Transverse colon (tissue), 4 donors: ENCODE data around the gene C8A. TPM values are rescaled to one million over a fixed set of nuclear protein-coding genes. Genes with fewer than 3 reads are reported as not detected.

Experiments used
- DNase-seq: peaks from one replicate; pipeline ENCODE4 v3.0.0-alpha.2; 2019
- H3K27ac ChIP-seq, 4 donors: fragments of 200-600 bp; sonication (generic); 2 replicates each; pipeline ENCODE4 v1.5.1; 2016 to 2018; ENCODE audit warnings: inconsistent platforms in 4 of 4
- H3K27me3 ChIP-seq: fragments of 200-600 bp; sonication (generic); 2 replicates; pipeline ENCODE4 v1.5.1; 2017; ENCODE audit warnings: inconsistent platforms
- H3K36me3 ChIP-seq, 4 donors: fragments of 200-600 bp; sonication (generic); 2 replicates each; pipeline ENCODE4 v1.5.1; 2017 to 2019; ENCODE audit warnings: inconsistent platforms in 4 of 4
- H3K4me1 ChIP-seq, 4 donors: fragments of 200-600 bp; sonication (generic); 2 replicates each; pipeline ENCODE4 v1.5.1; 2017 to 2020; ENCODE audit warnings: inconsistent platforms in 4 of 4
- H3K4me3 ChIP-seq, 4 donors: fragments of 200-600 bp; sonication (generic); 1 replicate in 1 of 4; 2 replicates in 3 of 4; pipeline versions ENCODE4 v1.5.1 to v1.6.1; 2017 to 2019; ENCODE audit warnings: inconsistent platforms in 4 of 4
- H3K9me3 ChIP-seq, 2 donors: fragments of 200-600 bp; sonication (generic); 2 replicates each; pipeline ENCODE4 v1.5.1; 2017 to 2019; ENCODE audit warnings: inconsistent platforms in 2 of 2
- CTCF ChIP-seq, 5 experiments: fragments of 200-600 bp in 3 of 5; fragments of 450-650 bp in 2 of 5; sonication (generic) in 3 of 5; IDR thresholded peaks; 1 replicate in 2 of 5; 2 replicates in 3 of 5; pipeline ENCODE4 v1.5.1; 2016 to 2017; ENCODE audit warnings: antibody characterized with exemption in 5 of 5, inconsistent platforms in 3 of 5, mild to moderate bottlenecking in 2 of 5, moderate library complexity in 1 of 5
- EP300 ChIP-seq: sonication (generic); formaldehyde crosslinking; IDR thresholded peaks from one replicate; pipeline ENCODE4 v1.6.1; 2017; ENCODE audit warnings: antibody characterized with exemption, low read depth
- POLR2A ChIP-seq: fragments of 450-650 bp; IDR thresholded peaks from one replicate; pipeline ENCODE4 v1.6.1; 2016; ENCODE audit warnings: antibody characterized with exemption, mild to moderate bottlenecking, moderate library complexity
- POLR2AphosphoS5 ChIP-seq, 3 donors: sonication (generic); formaldehyde crosslinking; IDR thresholded peaks; one replicate each; pipeline ENCODE4 v1.6.1; 2016; ENCODE audit warnings: antibody characterized with exemption in 3 of 3
- WGBS, 2 donors: methylation state at CpG; one replicate each; pipeline ENCODE4 v1.1.5; 2018; ENCODE audit warnings: low coverage in 1 of 2; 5-methylcytosine and 5-hydroxymethylcytosine counted together
- in situ Hi-C, 4 donors: fragments of 200-750 bp; cut with MboI; loops; one replicate each; pipeline versions ENCODE4 v1.15.0 to v1.15.1; 2017; ENCODE audit warnings: low sequenced_read_pairs in 3 of 4, low pct_ligation_motif_present in 1 of 4, low pct_unique_long_range_greater_than_20kb in 1 of 4
- intact Hi-C: fragments of 100-400 bp; cut with DNase I; formaldehyde crosslinking; loops from one replicate; pipeline ENCODE4 v1.15.1; 2023; ENCODE audit warnings: low total_unique reads
- total RNA-seq, 4 donors: library from RNA; depleted of rRNA; stranded (reverse); fragments of >200 nt; gene quantifications; one replicate each; pipeline ENCODE4 v1.1.0, GENCODE V29; 2016

Gene C8A
- total RNA-seq, 4 donors from 2014 or later: not detected

- no peaks in the 10 kb centered on the region for H3K36me3 ChIP-seq
- no peak overlapping the region for H3K27ac ChIP-seq
- 74 to 93% methylated on average over 3 to 9 of the region's 9 CpGs for WGBS, 2 donors
- H3K27me3 ChIP-seq: no peaks in the 10 kb centered on the region
- intact Hi-C loops (no loop called here), in situ Hi-C loops (loop anchor here in 3 of 4 donors (25.0 kb wide), 2 partner anchors 1193 to 1318 kb away; no protein-coding TSS in a partner anchor)
- no peaks in the 10 kb centered on the region for H3K9me3 ChIP-seq
- DNase-seq: no peak
- TF ChIP-seq EP300 (no peak), POLR2A (no peak), CTCF (IDR thresholded peaks at IDR 0.05) (no peak), POLR2AphosphoS5 (IDR thresholded peaks at IDR 0.05) (no peak)
- no peak overlapping the region for H3K4me3 ChIP-seq
- H3K4me1 ChIP-seq: no peaks in the 10 kb centered on the region
Observed at GRCh38 chr1:56844545-56845136, 10.0 kb upstream of the C8A start.

- H3K27ac ChIP-seq: no peak overlapping the region
- no peaks in the 10 kb centered on the region for H3K9me3 ChIP-seq
- in situ Hi-C loops (loop anchor here in 3 of 4 donors (25.0 kb wide), 2 partner anchors 1192 to 1317 kb away; no protein-coding TSS in a partner anchor), intact Hi-C loops (no loop called here)
- no peaks in the 10 kb centered on the region for H3K4me1 ChIP-seq
- H3K36me3 ChIP-seq: no peaks in the 10 kb centered on the region
- TF ChIP-seq POLR2A (no peak), CTCF (IDR thresholded peaks at IDR 0.05) (no peak), EP300 (no peak), POLR2AphosphoS5 (IDR thresholded peaks at IDR 0.05) (no peak)
- no peaks in the 10 kb centered on the region for H3K27me3 ChIP-seq
- WGBS, 2 donors: 54% methylated on average over 3 of the region's 3 CpGs; no CpG with 5 or more reads in 1 of the 2 donors
- no peak overlapping the region for H3K4me3 ChIP-seq
- no peak for DNase-seq
Observed at GRCh38 chr1:56845343-56845742, 9.3 kb upstream of the C8A start.

GRCh38 chr1:56849750-56850149 is 4.8 kb upstream of the C8A start:
- Histone ChIP-seq H3K9me3 (no peaks in the 10 kb centered on the region), H3K4me1 (no peaks in the 10 kb centered on the region), H3K27ac (no peak overlapping the region), H3K36me3 (no peaks in the 10 kb centered on the region), H3K4me3 (no peak overlapping the region), H3K27me3 (no peaks in the 10 kb centered on the region)
- TF ChIP-seq POLR2A (no peak), EP300 (no peak), CTCF (IDR thresholded peaks at IDR 0.05) (no peak), POLR2AphosphoS5 (IDR thresholded peaks at IDR 0.05) (no peak)
- intact Hi-C loops (no loop called here), in situ Hi-C loops (loop anchor here in 3 of 4 donors (25.0 kb wide), 2 partner anchors 1188 to 1313 kb away; no protein-coding TSS in a partner anchor)
- 74 to 80% methylated on average over 3 to 7 of the region's 7 CpGs for WGBS, 2 donors
- DNase-seq: no peak

- Histone ChIP-seq H3K27me3 (no peaks in the 10 kb centered on the region), H3K4me3 (no peak overlapping the region), H3K27ac (no peak overlapping the region), H3K4me1 (no peaks in the 10 kb centered on the region), H3K36me3 (no peaks in the 10 kb centered on the region), H3K9me3 (no peaks in the 10 kb centered on the region)
- 85 to 100% methylated on average over 1 to 2 of the region's 2 CpGs for WGBS, 2 donors
- DNase-seq: no peak
- TF ChIP-seq POLR2AphosphoS5 (IDR thresholded peaks at IDR 0.05) (no peak), EP300 (no peak), POLR2A (no peak), CTCF (IDR thresholded peaks at IDR 0.05) (no peak)
- in situ Hi-C loops: no loop called here
- intact Hi-C loops: no loop called here
Observed at GRCh38 chr1:56850411-56850810, 4.2 kb upstream of the C8A start.
